Amniotic epithelial cell (primary cell): ENCODE data around the gene TMC1.
"Not testable (repeated sequence)": the region's sequence is repeated elsewhere in the genome, so short reads cannot be mapped to it uniquely, and the experiment has no call there.

Source experiments
- DNase-seq: peaks from one replicate; pipeline ENCODE4 v3.0.0-alpha.2; 2010; ENCODE audit warnings: low read depth

The TMC1 gene

DNA sequence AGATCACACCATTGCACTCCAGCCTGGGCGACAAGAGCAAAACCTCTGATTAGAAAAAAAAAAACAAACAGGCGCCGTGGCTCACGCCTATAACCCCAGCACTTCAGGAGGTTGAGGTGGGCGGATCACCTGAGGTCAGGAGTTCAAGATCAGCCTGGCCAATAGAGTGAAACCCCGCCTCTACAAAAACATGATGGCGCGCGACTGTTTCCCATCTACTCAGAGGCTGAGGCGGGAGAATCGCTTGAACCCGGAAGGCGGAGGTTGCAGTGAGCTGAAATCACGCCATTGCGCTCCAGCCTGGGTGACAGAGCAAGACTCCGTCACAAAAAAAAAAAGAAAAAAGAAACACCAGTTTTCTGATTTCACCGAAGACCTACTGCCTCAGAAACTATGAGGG is at the start of gene TMC1:
TMC1 (plus strand) TSS at position 193 of the 400 bp plus-strand sequence. CDS start 127,041 bp downstream, outside the sequence.
- not testable (repeated sequence) for DNase-seq

DNA sequence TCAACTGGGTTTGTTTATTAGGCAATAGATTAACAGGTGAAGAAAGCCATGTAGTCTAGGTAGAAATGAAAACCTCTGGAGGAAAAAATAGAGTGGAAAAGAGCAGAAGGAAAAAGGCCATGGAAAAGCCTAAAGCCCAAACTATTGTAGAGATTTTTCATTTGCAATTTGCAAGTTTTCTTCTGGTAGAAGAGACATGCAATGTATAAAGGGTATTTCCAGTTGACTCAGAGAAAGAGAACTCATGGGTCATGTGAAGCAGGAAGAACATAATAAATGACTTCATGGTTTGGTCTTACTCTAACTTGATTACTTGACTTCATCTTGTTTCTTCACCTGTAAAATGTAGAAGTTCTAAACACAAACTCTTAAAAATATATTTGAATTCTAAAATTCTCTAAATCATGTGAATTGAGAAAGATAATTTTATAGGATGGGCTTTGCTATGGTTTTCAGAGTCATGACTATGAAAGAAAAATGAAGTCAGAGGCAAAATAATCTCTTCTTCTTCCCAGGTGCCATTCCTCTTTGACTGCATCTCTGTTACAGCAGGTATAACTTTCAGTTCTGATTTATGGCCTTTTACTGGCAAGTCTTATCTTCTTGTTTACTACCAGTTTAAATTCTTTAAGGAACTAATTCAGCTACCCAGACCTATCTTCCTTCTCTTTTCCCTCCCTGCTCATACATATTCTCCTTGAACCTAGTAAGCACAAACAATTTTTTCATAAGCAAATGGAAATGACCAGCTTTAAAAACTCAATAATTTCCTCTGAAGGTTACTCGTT is 47.7 kb upstream of the TMC1 start:
- DNase-seq = peak; percentile 60

DNA sequence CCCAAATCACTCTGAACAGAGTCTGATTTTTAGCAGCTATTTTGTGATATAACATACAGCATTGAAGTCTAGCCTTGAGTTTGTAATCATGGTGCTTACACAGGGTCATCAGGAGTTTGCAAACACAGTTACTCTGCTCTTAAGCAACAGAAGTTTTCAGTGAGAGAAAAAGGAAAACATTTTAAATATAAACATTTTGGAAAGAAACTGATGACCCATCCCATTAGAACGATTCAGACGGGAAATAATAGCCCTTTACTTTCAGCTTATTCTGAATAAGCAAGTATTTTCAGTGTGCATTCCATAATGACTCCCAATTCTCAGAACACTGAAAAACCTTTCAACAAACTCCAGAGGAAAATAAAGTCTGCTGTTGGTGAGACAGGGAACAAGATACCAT is 46.7 kb upstream of the TMC1 start:
- DNase-seq = peak; percentile 34

DNA sequence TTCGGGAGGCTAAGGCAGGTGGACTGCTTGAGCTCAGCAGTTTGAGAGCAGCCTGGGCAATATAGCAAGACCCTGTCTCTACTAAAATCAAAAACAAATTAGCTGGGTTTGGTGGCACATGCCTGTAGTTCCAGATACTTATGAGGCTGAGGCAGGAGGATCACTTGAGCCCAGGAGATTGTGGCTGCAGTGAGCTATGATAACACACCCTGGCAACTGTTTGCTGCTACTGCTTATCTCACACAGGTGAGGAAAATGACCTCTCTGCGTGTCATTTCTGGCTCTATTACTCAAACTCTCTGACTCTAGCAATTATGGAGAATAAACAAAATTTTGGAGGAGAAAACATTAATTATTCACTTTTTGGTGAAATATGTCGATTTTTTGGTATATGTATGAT is 45.3 kb upstream of the TMC1 start:
- DNase-seq = no peak

DNA sequence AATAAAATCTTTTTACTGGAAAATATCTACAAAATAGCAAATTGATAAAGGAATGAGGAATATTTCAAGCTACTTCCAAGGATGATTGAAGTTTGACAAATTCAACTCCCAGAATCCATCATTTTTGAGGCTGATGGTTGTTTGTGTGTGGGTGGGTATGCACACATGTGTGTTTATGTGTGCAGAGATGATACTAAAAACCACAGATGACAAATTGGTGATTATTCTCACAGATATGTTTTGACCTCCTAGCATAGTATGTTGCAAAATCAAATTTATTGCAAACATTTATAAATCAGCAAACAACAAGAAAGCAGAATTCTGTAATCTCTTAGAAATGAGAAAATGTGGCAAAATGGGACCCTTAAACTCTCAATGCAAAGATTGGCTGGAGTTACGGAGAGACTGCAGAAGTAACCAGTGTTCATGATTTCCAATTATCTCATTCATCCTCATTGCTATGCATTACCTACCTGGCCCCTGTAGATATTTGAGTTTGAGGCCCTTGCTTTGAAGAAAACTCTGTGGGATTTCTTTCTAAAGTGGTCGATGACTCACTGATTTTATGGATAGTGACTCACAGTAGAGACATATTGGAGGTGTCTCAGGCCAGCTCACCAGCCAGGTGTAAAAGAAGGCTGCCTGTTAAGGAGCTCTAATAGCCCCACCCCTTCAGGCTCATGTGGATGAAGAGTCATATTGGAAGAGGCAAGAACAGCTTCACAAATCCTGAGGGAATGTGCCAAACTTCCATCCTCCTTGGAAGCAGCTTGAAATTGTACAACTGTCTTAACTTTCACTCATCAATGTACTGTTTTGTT is 44.6 kb upstream of the TMC1 start:
- peak; percentile 70 for DNase-seq

DNA sequence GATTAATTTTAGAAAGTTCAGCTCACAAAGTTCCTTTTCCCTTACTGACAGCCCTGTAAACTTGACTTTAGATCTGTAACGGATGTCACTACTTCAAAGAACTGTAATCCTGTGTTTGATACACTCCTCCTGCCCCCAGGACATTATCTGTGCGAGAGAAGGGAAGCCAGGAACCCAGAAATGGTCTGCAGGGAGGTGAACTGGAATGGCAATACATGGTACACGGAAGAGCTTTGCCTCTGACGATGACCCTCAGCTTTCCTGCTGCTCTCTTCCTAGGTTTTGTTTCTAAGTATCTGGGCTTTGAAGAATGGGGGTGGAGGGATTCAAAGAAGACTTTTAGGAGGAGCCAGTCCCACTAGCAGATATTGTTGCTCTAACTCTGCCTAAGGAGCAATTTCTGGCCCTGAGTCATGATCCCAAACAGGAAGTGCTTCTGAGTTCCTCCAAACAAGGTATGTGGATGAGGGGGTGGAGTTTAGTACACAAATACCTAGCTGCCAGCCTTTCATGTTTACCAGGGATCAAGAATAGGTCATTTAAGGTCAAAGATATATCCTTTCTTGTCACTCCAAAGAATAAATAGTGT is 43.4 kb upstream of the TMC1 start:
- peak; percentile 75 for DNase-seq

DNA sequence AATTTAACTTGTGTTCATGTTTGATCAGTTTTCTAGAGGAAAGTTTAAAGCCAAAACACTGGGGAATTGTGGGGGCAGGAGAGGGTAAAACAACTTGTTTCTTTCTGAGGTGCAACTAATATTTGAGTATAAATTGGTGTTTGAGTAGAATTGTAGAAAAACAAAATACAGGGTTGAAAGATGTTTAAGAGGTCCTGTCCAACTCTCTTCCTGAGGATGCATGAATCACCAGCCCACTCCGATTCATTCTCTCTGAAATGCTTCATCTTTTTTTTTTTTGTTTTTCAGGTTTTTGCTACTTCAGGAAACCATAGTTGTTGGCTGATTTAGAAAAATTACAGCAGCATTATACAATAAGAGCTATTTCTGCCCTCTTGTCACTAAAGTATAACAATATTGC is 42.4 kb upstream of the TMC1 start:
- DNase-seq = no peak

DNA sequence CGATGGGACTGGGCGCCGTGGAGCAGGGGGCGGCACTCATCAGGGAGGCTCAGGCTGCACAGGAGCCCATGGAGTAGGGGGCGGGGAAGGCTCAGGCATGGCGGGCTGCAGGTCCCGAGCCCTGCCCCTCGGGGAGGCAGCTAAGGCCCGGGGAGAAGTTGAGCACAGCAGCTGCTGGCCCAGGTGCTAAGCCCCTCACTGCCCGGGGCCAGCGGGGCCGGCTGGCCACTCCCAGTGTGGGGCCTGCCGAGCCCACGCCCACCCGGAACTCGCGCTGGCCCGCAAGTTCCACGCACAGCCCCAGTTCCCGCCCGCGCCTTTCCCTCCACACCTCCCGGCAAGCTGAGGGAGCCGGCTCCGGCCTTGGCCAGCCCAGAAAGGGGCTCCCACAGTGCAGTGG is 41.1 kb upstream of the TMC1 start:
- DNase-seq = not testable (repeated sequence)

DNA sequence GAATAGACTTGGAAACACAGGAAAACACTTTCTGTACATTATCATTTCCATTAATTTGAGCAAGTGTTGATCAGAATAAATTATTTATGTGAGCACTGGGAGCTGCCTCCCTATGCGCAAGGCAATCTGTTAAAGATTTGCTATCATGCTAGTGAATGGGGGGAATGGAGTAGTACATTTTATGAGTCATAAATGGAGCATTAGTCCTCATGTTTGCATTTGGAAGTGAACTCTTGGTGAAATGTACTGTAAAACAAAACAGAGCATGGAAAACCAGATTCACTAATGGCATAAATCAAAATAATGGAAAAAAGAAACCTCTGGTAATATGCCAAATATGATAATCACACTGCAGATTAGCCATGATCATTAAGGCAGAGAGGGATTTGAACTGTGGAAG is 40.5 kb upstream of the TMC1 start:
- peak; percentile 74 for DNase-seq

DNA sequence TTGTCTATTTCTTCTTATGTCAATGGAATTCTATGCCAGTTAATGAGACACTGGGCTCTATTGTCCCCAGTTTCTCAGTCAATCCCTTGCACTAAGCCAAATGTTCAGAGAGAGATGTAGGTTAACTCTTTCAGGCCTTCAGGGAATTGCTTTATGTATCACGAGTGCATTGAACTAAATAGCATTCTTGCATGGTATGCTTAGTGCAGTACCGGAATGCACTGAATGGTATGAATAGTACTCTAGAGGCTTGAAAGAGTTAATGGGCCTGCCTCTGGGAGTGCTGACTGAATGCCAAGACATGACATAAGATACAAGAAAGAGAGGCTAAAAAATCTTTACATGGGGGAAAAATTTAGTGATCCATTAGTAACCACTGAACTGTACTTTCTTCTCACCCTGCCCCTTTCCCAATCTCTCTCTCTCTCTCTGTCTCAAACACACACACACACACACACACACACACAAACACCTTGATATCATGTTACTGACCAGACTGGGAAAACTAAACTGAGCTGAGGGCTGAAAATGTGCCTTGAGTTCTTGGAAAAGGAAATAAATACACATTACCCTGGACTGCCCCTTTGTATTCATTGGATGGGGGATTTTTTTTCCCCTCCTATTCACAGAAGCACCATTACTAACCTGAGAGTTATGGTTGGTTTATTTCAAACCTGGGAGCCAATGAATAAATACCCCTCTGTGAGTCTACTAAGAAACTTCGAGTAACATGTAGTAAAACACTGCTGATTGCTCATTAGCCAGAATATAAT is 35.4 kb upstream of the TMC1 start:
- DNase-seq = no peak

DNA sequence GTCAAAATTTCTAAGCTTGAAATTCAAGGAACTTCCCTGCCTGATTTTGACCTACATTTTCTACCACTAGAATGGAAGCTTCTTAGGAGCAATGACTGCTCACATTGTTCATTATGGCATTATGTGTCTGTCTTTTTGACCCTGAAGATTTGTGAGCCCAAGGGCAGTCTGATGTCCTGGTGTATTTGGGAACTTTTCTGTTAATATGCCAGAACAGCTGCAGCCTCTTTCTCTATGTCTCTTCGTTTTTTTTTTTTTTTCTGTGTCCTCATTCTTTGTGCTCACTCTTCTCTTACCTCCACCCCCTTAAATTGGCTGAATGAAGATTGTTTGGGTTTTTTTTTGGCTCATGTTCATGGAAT is 34.8 kb upstream of the TMC1 start:
- no peak for DNase-seq

DNA sequence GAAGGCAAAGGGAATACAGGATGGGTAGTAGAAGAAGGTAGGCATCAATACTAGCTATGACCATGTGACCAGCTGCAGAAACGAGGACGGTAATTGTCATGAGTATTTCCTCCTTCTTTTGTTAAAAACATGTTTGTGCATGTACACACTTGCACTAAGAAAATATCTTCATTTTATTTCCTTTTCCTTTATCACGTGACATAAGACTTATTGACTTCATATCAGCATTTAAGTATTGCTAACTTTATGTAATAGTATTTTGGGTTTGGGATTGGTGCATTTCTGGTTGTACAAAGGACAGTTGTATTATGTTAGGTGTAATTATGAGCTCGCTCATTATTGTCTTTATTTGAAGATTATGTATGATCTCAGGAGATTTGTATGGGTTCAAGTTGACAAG is 33.7 kb upstream of the TMC1 start:
- DNase-seq = not testable (repeated sequence)

DNA sequence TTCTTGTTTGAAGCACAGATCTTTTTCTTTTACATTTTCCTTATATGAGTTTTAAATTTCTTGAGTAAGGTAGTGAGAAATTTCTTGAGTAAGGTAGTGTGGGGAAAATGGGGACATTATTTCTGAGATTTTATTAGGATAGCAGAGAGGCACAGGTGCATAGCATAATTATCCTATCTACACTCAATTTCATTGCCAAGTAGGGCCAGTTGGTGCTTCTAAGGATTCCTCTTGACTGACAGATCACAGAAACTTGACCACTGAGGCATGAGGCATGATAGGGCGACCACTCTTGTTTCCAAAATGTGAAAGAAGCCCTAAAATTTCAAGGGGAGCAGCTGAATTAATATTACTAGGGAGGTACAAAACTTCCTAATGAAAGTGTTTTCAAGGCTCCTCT is 31.4 kb upstream of the TMC1 start:
- DNase-seq = no peak

DNA sequence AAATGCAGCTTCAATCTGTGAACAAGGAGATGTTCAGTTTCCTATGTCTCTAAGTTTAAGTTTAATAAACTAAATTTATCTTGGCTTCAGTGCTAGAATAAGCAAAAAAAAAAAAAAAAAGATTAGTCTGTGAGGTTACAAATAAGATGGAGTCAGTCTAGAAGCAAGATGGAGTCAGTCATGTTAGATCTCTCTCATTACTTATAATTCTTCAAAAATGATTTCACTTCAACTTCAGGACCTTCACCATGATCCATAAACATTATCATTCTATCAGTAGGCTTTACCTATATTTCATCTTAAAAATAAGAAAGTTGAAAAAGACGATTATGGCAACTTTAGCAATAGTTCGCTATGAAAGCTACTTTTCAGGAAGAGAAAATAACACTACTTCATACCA is 30.2 kb upstream of the TMC1 start:
- no peak for DNase-seq

DNA sequence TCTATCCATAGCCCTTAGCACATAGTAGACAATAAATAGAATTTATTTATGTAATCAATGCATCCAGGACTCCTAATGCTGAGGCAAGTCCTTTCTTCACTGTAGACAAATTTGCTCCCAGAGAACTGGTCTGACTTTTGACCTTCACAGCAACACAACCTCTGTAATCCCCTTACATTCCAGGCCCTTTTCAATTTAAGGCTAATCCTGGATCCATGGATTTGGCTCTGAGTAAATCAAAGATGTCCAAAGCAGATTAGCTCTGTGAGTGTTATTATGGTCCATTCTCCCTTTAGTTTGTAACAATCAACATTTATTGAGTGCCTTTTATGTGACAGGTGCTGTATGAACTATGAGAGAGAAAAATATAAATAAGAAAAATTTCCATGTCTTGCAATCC is 27.4 kb upstream of the TMC1 start:
- no peak for DNase-seq

DNA sequence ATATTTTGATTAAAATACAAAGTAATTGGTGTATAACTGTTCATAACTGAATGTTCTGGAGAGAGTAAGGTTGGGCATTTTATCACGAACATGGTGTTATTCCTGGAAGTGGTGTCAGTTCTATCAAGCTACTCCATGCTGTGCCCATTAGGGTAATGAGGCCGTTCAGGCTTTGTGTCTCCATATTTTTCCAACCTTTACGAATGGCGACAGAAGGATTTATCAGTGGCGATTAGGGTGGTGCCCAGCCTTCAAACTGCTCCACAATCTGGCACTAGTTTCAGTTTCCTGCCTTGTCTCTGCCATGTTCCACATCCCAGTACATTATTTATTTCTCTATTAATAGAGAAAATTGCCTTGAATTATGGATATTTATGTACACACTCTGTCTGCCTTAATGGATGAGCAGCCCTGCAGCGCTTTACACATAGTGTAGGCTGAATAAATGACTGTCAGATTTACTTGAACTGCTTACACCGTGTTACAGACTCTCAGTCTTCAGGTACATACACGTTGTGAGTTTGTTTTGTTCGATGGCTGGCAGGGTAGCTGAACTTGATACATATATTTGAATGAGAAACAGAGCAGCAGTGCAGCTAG is 23.9 kb upstream of the TMC1 start:
- DNase-seq = no peak

DNA sequence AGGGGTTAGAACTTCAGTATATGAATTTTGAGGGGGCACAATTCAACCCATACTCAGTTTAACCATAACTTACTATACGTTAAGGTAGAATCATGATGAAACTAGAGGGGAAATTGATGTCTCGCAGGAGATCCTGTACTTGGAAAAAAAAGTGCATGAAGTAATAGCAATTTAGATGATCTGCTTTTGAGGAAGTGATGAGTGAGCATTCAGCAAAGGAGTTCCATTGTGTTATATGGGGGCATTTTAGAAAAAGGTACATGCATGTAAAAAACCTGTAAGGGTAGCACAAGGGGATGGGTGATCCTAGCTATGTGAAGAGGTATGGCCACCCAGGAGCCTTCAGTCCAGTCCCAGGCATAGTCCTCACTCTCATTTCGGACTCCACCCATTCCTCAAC is 14.8 kb upstream of the TMC1 start:
- no peak for DNase-seq

DNA sequence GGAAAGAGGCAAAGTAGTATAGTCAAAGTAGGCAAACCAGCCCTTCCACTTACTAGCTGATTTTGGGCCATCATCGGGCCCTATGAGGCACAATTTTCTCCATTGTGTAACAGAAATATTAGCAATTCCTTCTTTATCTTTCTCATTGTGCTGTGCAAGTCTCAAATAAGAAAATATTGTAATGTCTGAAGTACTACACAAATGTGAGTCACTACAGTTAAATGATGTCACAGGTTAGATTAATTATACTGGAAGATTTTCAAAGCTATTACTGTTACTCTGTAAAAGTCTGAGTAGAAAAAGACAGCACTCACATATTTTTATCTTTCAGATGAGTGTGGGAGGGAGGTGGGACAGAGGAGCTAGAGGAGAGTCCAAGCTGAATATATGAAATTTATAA is 12.4 kb upstream of the TMC1 start:
- DNase-seq = peak; percentile 81

DNA sequence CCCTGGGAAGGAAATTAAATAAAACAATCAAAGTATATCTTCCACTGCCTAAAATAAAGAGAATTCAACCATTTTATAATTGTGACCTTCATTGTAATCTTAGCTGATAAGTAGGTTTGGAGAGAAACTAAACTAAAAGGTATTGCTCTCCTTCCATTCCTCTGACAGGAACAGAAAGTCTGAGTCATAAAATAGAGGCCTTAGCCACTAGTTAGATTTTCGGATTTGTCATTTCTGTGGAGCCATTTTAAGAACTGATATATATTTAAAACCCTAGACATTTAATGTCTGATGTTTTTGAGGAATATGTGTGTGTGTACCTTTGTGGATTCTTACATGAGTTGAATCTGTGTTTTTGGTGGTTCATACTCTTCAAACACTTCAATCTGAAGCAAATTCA is 11.8 kb upstream of the TMC1 start:
- DNase-seq = peak; percentile 37

DNA sequence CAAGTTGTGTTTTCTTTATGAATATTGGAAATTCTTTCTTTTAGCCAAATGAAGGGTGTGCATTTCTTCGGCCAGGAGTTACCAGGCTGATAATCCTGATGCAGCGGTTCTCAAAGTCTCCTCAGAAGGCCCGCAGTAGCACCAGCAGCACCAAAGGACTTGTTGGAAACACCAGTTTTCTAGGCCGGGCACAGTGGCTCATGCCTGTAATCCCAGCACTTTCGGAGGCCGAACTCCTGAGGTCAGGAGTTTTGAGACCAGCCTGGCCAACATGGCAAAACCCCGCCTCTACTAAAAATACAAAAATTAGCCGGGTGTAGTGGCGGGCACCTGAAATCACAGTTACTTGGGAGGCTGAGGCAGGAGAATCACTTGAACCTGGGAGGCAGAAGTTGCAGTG is 397 bp upstream of the TMC1 start:
- DNase-seq = not testable (repeated sequence)

DNA sequence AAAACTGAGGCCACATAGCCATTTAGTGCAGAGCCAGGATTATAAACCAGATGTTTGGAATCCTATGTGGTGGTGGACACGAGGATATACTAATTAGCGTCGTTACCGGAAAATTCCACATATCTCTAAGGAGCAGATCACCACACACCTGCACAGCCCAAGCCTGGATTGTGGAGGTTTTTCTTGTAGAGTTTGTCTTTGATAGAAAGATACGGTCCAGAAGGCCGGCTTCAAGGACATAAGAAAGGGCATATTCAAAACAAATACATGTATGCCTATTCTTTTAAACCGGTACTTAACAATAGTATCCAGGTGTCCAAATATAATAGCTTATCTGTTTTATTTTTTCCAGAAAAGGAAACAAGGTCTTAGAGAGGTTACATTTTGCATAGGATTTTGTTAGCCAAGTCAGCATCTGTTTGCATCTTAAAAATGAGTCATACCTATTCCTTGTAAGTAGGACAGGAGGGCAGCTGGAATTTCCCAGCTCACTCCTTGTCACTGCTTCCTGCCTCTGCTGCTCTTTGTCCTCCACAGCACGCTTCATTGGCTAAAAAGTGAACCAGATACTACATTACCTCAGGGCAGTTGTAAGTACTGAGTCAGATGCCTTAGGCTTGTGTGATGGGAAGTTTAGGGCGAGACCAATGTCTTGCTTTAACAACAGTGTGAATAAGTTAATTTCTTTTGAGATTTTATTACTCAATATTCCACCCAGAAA is 3.6 kb downstream of the TMC1 start:
- DNase-seq = peak; percentile 91
